H1 (cell line): ENCODE data around the gene RFK.

ENCODE experiments used
- CTCF ChIP-seq, 3 experiments: IDR thresholded peaks; 1 replicate in 2 of 3; 2 replicates in 1 of 3; pipeline versions ENCODE4 v1.5.1 to v1.6.1; 2011; ENCODE audit warnings: low read length in 3 of 3, mild to moderate bottlenecking in 3 of 3, inconsistent platforms in 2 of 3, low read depth in 1 of 3, moderate library complexity in 1 of 3; ENCODE audit not compliant: insufficient read depth in 1 of 3; ENCODE audit errors: control extremely low read depth in 1 of 3
- EZH2 ChIP-seq: fragments of 200-600 bp; sonication (generic); IDR thresholded peaks from 2 replicates; pipeline ENCODE4 v1.7.1; 2012; ENCODE audit warnings: low read depth, mild to moderate bottlenecking, moderate library complexity, low read length, inconsistent platforms; ENCODE audit not compliant: severe bottlenecking
- GABPA ChIP-seq: IDR thresholded peaks from 2 replicates; pipeline ENCODE4 v1.6.1; 2011; ENCODE audit warnings: mild to moderate bottlenecking, low read length, moderate library complexity, borderline replicate concordance; ENCODE audit not compliant: insufficient read depth
- KDM5A ChIP-seq: fragments of 200-600 bp; IDR thresholded peaks from 2 replicates; pipeline ENCODE4 v1.7.1; 2012; ENCODE audit warnings: mild to moderate bottlenecking, low read length, inconsistent platforms, mixed read lengths
- RXRA ChIP-seq: IDR thresholded peaks from 2 replicates; pipeline ENCODE4 v1.6.1; 2011; ENCODE audit warnings: low read depth, mild to moderate bottlenecking, low read length, moderate library complexity; ENCODE audit not compliant: insufficient read depth
- TAF7 ChIP-seq: optimal IDR thresholded peaks from 2 replicates; pipeline ENCODE3; 2011; ENCODE audit warnings: low read depth, mild to moderate bottlenecking, inconsistent platforms, low read length, moderate library complexity, borderline replicate concordance
- TCF12 ChIP-seq: IDR thresholded peaks from 2 replicates; pipeline ENCODE4 v1.6.1; 2011; ENCODE audit warnings: low read depth, mild to moderate bottlenecking, low read length
- USF2 ChIP-seq: IDR thresholded peaks from 2 replicates; pipeline ENCODE4 v1.6.1; 2011; ENCODE audit warnings: low read length, improper control_type of control experiment
- YY1 ChIP-seq: IDR thresholded peaks from 2 replicates; pipeline ENCODE4 v1.6.1; 2011; ENCODE audit warnings: low read depth, mild to moderate bottlenecking, low read length

- TF ChIP-seq GABPA (no peak), TAF7 (no peak), KDM5A (no peak), CTCF (IDR thresholded peaks at IDR 0.05; ENCODE audit: control extremely low read depth in 1 of 3, insufficient read depth in 1 of 3, low read depth in 1 of 3, low read length in 3 of 3) (no peak), YY1 (no peak), TCF12 (no peak), EZH2 (no peak), RXRA (no peak), USF2 (no peak)
Measured at GRCh38 chr9:76363032-76363395, 31.2 kb downstream of the RFK start.
